Epithelial cell of esophagus (primary cell): ENCODE measurements around the gene CEBPG.

Experiments
- DNase-seq: peaks from one replicate; pipeline ENCODE4 v3.0.0; 2010; ENCODE audit warnings: low read depth
- H3K4me3 ChIP-seq: 2 replicates; pipeline ENCODE4 v1.5.1; 2011; ENCODE audit warnings: mild to moderate bottlenecking, low read length, control low read depth
- CTCF ChIP-seq: IDR thresholded peaks from 2 replicates; pipeline ENCODE4 v1.5.1; 2011; ENCODE audit warnings: low read depth, mild to moderate bottlenecking, low read length, control low read depth, inconsistent platforms; ENCODE audit not compliant: insufficient read depth; ENCODE audit errors: missing control alignments

The CEBPG gene

GRCh38 chr19:33333642-33334041, 39.9 kb upstream of the CEBPG start:
- no peak overlapping the region for H3K4me3 ChIP-seq
- peak; percentile 52 for DNase-seq
- peak; percentile 51 for TF ChIP-seq CTCF

GRCh38 chr19:33334271-33334670, 39.2 kb upstream of the CEBPG start:
- no peak for DNase-seq
- no peak overlapping the region for H3K4me3 ChIP-seq
- TF ChIP-seq CTCF = no peak

- no peak for DNase-seq
- no peak overlapping the region for H3K4me3 ChIP-seq
- no peak for TF ChIP-seq CTCF
These were observed 38.1 kb upstream of the CEBPG start for GRCh38 chr19:33335446-33335845.

GRCh38 chr19:33339016-33339984, 34.2 kb upstream of the CEBPG start:
- no peak overlapping the region for H3K4me3 ChIP-seq
- peak; percentile 3 for TF ChIP-seq CTCF
- DNase-seq = peak; percentile 78

- H3K4me3 ChIP-seq = no peak overlapping the region
- DNase-seq = no peak
- TF ChIP-seq CTCF = no peak
These were observed 32.5 kb upstream of the CEBPG start for GRCh38 chr19:33340991-33341390.

- no peak for DNase-seq
- TF ChIP-seq CTCF = no peak
- no peak overlapping the region for H3K4me3 ChIP-seq
These were observed 30.2 kb upstream of the CEBPG start for GRCh38 chr19:33343301-33343700.
